Pancreas (tissue), 10 donors: Measurements from ENCODE around the gene PSAPL1. TPM values are rescaled to one million over a fixed set of nuclear protein-coding genes. Genes with fewer than 3 reads are reported as not detected.

Experiments used
- ATAC-seq, 4 donors: fragments of 200-7000 bp; cut with Tn5 transposase; one replicate each; pipeline versions ENCODE4 v1.8.0 to v1.9.1; 2020; ENCODE audit warnings: mild to moderate bottlenecking in 4 of 4, moderate library complexity in 4 of 4
- DNase-seq, 6 donors: peaks; one replicate each; pipeline ENCODE4 v3.0.0-alpha.2; 2020
- FAIRE-seq: peaks from 2 replicates; lab custom pipeline; 2012; peaks lifted over from hg19 to GRCh38; lab: Jason Lieb, UNC
- H3K27ac ChIP-seq, 4 donors: fragments of 200-600 bp; sonication (generic); 1 replicate in 3 of 4; 2 replicates in 1 of 4; pipeline versions ENCODE4 v1.5.0 to v1.8.0; 2020
- H3K27me3 ChIP-seq, 4 donors: fragments of 200-600 bp; one replicate each; pipeline ENCODE4 v1.8.0; 2021
- H3K36me3 ChIP-seq, 3 donors: fragments of 200-600 bp; sonication (generic) in 1 of 3; one replicate each; pipeline versions ENCODE4 v1.5.0 to v1.8.0; 2020 to 2021
- H3K4me1 ChIP-seq, 3 donors: fragments of 200-600 bp; one replicate each; pipeline ENCODE4 v1.8.0; 2021
- H3K4me3 ChIP-seq, 4 donors: fragments of 200-600 bp; sonication (generic) in 2 of 4; one replicate each; pipeline versions ENCODE4 v1.5.0 to v1.8.0; 2020 to 2021
- H3K9me3 ChIP-seq, 4 donors: fragments of 200-600 bp; one replicate each; pipeline ENCODE4 v1.8.0; 2021
- WGBS, 2 donors: extraction: QIAGEN DNeasy Blood & Tissue Kit; methylation state at CpG; one replicate each; pipeline ENCODE4 v1.1.7; 2013; 5-methylcytosine and 5-hydroxymethylcytosine counted together
- intact Hi-C, 3 donors: fragments of 100-400 bp; cut with DNase I; formaldehyde crosslinking; loops; one replicate each; pipeline versions ENCODE4 v1.11.1 to v1.14.2; 2022
- polyA plus RNA-seq, 2 donors: library from polyadenylated mRNA; stranded (reverse); fragments of 200-250 nt; gene quantifications; one replicate each; pipeline ENCODE4 v1.2.3, GENCODE V29; 2013
- total RNA-seq, 6 donors: library from RNA; stranded (reverse); fragmentation: NEBNext Ultra II Directional in 4 of 6; extraction: Animal tissue kit (Norgen Biotek cat#: 25700) in 4 of 6; gene quantifications; one replicate each; pipeline versions ENCODE4 v1.2.1 to v1.2.4, GENCODE V29; 2021 to 2023
- TF ChIP-seq, protein P1 (sequence below), 4 donors: fragments of 200-600 bp; sonication (generic) in 3 of 4; IDR thresholded peaks; one replicate each; pipeline versions ENCODE4 v1.5.0 to v1.8.0; 2021; ENCODE audit warnings: antibody characterized with exemption in 4 of 4
- donor health status: healthy with polysubstance abuse.
- donor health status: DM: no; HTN: no; CAD: no; lungs with moderate emphysema.
- donor health status: DM: no; HTN: no; CAD: no.
- donor health status: control.
- donor health status: control.
- donor health status: Bipolar disorder and iron deficiency.
- donor health status: DM: yes; HTN: yes; CAD: no.
- donor health status: DM: no; HTN: no; CAD: no.
- donor health status: DM: no; HTN: no; CAD: no.
- donor health status: DM: yes; HTN: yes; CAD: no.

PSAPL1 gene
- total and polyA plus RNA-seq, 8 donors = 0.06 TPM; not detected in 7

DNA sequence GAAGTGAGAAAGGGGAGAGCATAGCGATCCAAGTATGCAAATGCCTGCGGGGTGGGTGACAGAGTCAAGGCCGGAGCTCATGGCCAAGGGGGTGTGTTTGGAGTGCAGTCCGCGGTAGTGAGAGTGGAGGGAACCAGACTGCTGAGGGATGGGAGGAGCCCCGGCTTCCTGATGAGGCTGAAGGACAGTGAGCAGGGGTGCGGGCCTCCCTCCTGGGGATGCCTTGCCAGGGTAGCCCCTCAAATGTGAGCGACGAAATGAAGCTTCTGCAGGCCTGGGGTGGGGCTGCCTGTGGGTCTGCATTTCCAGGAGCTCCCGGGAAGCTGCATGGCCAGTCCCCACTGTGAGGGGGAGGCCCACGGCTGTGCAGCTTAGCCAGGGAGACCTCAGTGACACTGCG lies 45.0 kb downstream of the PSAPL1 start:
- no peak overlapping the region for H3K4me3 ChIP-seq
- TF ChIP-seq, protein P1, sequence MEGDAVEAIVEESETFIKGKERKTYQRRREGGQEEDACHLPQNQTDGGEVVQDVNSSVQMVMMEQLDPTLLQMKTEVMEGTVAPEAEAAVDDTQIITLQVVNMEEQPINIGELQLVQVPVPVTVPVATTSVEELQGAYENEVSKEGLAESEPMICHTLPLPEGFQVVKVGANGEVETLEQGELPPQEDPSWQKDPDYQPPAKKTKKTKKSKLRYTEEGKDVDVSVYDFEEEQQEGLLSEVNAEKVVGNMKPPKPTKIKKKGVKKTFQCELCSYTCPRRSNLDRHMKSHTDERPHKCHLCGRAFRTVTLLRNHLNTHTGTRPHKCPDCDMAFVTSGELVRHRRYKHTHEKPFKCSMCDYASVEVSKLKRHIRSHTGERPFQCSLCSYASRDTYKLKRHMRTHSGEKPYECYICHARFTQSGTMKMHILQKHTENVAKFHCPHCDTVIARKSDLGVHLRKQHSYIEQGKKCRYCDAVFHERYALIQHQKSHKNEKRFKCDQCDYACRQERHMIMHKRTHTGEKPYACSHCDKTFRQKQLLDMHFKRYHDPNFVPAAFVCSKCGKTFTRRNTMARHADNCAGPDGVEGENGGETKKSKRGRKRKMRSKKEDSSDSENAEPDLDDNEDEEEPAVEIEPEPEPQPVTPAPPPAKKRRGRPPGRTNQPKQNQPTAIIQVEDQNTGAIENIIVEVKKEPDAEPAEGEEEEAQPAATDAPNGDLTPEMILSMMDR (IDR thresholded peaks at IDR 0.05) = no peak
- ATAC-seq (no peak), DNase-seq (peak in 2 of 6 donors; percentile 10 to 38), FAIRE-seq (no peak)
- no peaks in the 10 kb centered on the region for H3K27me3 ChIP-seq
- no peaks in the 10 kb centered on the region for H3K36me3 ChIP-seq
- H3K9me3 ChIP-seq = no peaks in the 10 kb centered on the region
- intact Hi-C loops = no loop called here
- no peak overlapping the region for H3K27ac ChIP-seq
- WGBS, 2 donors = 20 to 22% methylated on average over 11 to 12 of the region's 12 CpGs
- H3K4me1 ChIP-seq = no peaks in the 10 kb centered on the region

DNA sequence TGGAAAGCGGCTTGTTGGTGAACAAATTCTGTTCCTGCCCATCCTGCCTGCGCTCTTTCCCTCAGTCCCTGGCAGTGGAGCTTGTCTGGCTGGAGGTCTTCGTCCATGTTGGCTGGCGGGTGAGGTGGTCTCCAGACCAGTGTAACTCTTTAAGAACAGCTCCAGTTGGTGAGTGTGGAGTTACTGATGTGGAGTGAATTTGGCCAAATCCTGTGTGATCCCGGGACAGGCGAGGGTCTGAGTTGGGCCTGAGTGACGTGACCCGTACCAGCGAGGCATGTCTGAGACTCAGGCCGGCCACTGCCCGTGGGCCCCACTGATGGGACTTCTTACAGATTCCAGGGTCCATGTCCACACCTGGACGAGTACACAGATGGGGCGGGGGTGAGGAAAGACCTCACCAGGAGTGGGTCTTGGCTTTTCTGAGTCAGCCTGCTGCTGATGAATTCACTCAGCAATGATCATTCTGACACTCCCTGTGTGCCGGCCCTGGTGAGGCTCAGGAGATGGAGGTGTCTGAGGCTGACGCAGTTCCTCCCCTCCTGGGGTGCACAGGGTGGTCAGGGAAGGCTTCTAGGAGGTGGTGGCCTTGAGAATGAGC lies 45.5 kb downstream of the PSAPL1 start:
- FAIRE-seq (no peak), ATAC-seq (no peak), DNase-seq (peak in 2 of 6 donors; percentile 6 to 25)
- no peaks in the 10 kb centered on the region for H3K36me3 ChIP-seq
- no peaks in the 10 kb centered on the region for H3K9me3 ChIP-seq
- WGBS, 2 donors = 71 to 80% methylated on average over 15 of the region's 15 CpGs
- H3K27ac ChIP-seq = no peak overlapping the region
- intact Hi-C loops = no loop called here
- no peaks in the 10 kb centered on the region for H3K4me1 ChIP-seq
- H3K27me3 ChIP-seq = no peaks in the 10 kb centered on the region
- no peak overlapping the region for H3K4me3 ChIP-seq
- TF ChIP-seq, protein P1 (IDR thresholded peaks at IDR 0.05) = no peak

DNA sequence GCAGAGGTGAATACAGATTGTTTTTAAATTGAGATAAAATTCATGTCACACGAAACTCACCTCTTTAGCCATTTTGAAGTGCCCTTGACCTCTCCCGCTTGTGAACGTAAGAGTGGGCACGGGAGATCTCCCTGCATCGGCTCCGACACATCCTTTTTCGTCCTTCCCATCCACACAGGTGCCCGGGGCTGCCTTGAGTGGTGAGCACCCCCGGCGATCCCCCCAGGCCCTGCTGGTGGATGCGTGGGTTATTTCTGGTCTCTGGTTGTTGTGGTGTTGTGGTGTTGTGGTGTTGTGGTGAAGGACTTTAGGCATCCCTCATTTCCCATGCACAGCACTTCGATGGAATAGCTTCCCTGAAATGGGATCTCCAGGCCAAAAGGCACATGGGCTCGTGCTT lies 46.1 kb downstream of the PSAPL1 start:
- peak in 1 of 6 donors; percentile 16 for DNase-seq
- Histone ChIP-seq H3K9me3 (no peaks in the 10 kb centered on the region), H3K4me3 (no peak overlapping the region), H3K36me3 (no peaks in the 10 kb centered on the region), H3K27me3 (no peaks in the 10 kb centered on the region), H3K27ac (no peak overlapping the region), H3K4me1 (no peaks in the 10 kb centered on the region)
- WGBS, 2 donors = 63 to 73% methylated on average over 13 of the region's 13 CpGs
- ATAC-seq = no peak
- FAIRE-seq = no peak
- TF ChIP-seq, protein P1 (IDR thresholded peaks at IDR 0.05) = no peak
- intact Hi-C loops = no loop called here

DNA sequence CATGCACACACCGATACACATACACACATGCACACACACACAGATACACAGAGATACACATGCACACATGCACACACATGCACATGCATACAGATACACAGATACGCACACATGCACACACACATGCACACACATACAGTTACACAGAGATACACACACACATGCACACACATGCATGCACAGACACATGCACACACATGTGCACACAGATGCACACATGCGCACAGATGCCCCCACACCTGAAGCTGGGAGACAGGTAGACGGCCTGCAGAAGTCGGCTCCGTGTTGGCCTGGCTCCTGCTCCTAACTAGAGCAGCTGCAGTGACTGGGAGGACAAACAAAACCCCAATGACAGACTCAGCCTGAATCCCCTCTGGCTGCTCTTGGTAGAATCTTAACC lies 46.8 kb downstream of the PSAPL1 start:
- no peaks in the 10 kb centered on the region for H3K9me3 ChIP-seq
- no peak for FAIRE-seq
- WGBS, 2 donors = 70 to 73% methylated on average over 6 of the region's 6 CpGs
- H3K27ac ChIP-seq = no peak overlapping the region
- DNase-seq = peak in 1 of 6 donors; percentile 4
- no peaks in the 10 kb centered on the region for H3K4me1 ChIP-seq
- no peak for ATAC-seq
- intact Hi-C loops = no loop called here
- H3K36me3 ChIP-seq = no peaks in the 10 kb centered on the region
- H3K4me3 ChIP-seq = no peak overlapping the region
- TF ChIP-seq, protein P1 (IDR thresholded peaks at IDR 0.05) = no peak
- no peaks in the 10 kb centered on the region for H3K27me3 ChIP-seq
